Tibial nerve (tissue), 4 donors: ENCODE measurements around the gene POLK. TPM values are rescaled to one million over a fixed set of nuclear protein-coding genes. Genes with fewer than 3 reads are reported as not detected.
"Not testable (repeated sequence)": the region's sequence is repeated elsewhere in the genome, so short reads cannot be mapped to it uniquely, and the experiment has no call there.

ENCODE experiments used
- DNase-seq, 2 donors: peaks; one replicate each; pipeline ENCODE4 v3.0.0-alpha.2; 2019; ENCODE audit warnings: low spot score in 2 of 2
- H3K27ac ChIP-seq, 4 donors: fragments of 200-600 bp; sonication (generic) in 3 of 4; one replicate each; pipeline ENCODE4 v1.5.1; 2017 to 2019; ENCODE audit warnings: mild to moderate bottlenecking in 1 of 4
- H3K27me3 ChIP-seq, 2 donors: fragments of 200-600 bp; sonication (generic) in 1 of 2; one replicate each; pipeline versions ENCODE4 v1.5.1 to v1.6.0; 2017 to 2019
- H3K36me3 ChIP-seq, 3 donors: fragments of 200-600 bp; sonication (generic); one replicate each; pipeline ENCODE4 v1.5.1; 2018 to 2019
- H3K4me1 ChIP-seq, 4 donors: fragments of 200-600 bp; sonication (generic) in 3 of 4; one replicate each; pipeline ENCODE4 v1.5.1; 2017 to 2019
- H3K4me3 ChIP-seq, 4 donors: fragments of 200-600 bp; sonication (generic) in 3 of 4; one replicate each; pipeline ENCODE4 v1.5.1; 2017 to 2019; ENCODE audit warnings: mild to moderate bottlenecking in 1 of 4, moderate library complexity in 1 of 4
- H3K9me3 ChIP-seq, 4 donors: fragments of 200-600 bp; sonication (generic) in 3 of 4; one replicate each; pipeline ENCODE4 v1.5.1; 2017 to 2019
- CTCF ChIP-seq, 5 experiments: fragments of 200-600 bp in 3 of 5; fragments of 450-650 bp in 2 of 5; sonication (generic) in 3 of 5; IDR thresholded peaks; one replicate each; pipeline ENCODE4 v1.5.1; 2016 to 2019; ENCODE audit warnings: antibody characterized with exemption in 5 of 5, mild to moderate bottlenecking in 3 of 5, moderate library complexity in 2 of 5
- EP300 ChIP-seq, 2 donors: sonication (generic); formaldehyde crosslinking; IDR thresholded peaks; one replicate each; pipeline ENCODE4 v1.6.1; 2017; ENCODE audit warnings: antibody characterized with exemption in 2 of 2, mild to moderate bottlenecking in 1 of 2
- POLR2A ChIP-seq, 2 donors: fragments of 450-650 bp; IDR thresholded peaks; one replicate each; pipeline ENCODE4 v1.6.1; 2017; ENCODE audit warnings: antibody characterized with exemption in 2 of 2, mild to moderate bottlenecking in 2 of 2, moderate library complexity in 2 of 2
- WGBS, 2 donors: methylation state at CpG; one replicate each; pipeline ENCODE4 v1.1.5; 2018; 5-methylcytosine and 5-hydroxymethylcytosine counted together
- total RNA-seq, 4 donors: library from RNA; depleted of rRNA; stranded (reverse); fragments of >200 nt; gene quantifications; one replicate each; pipeline ENCODE4 v1.1.0, GENCODE V29; 2016

POLK gene
- total RNA-seq, 4 donors from 2014 or later = 48.6 to 58.8 (median 56.2) TPM

GRCh38 chr5:75603371-75603770, 91.7 kb downstream of the POLK start:
- H3K4me1 ChIP-seq = no peaks in the 10 kb centered on the region
- H3K9me3 ChIP-seq = no peaks in the 10 kb centered on the region
- no peak for DNase-seq
- TF ChIP-seq POLR2A (IDR thresholded peaks at IDR 0.05) (no peak), EP300 (IDR thresholded peaks at IDR 0.05) (no peak), CTCF (IDR thresholded peaks at IDR 0.05) (no peak)
- H3K36me3 ChIP-seq = peaks cover 0 to 45% (median 0%) of the 10 kb centered on the region in 3 donors
- H3K4me3 ChIP-seq = no peak overlapping the region
- no peaks in the 10 kb centered on the region for H3K27me3 ChIP-seq
- no peak overlapping the region for H3K27ac ChIP-seq

GRCh38 chr5:75603821-75604220, 92.1 kb downstream of the POLK start:
- H3K4me1 ChIP-seq = no peaks in the 10 kb centered on the region
- H3K4me3 ChIP-seq = no peak overlapping the region
- no peak for TF ChIP-seq EP300 (IDR thresholded peaks at IDR 0.05)
- no peak for TF ChIP-seq CTCF (IDR thresholded peaks at IDR 0.05)
- TF ChIP-seq POLR2A (IDR thresholded peaks at IDR 0.05) = no peak
- H3K27ac ChIP-seq = no peak overlapping the region
- DNase-seq = no peak
- peaks cover 0 to 42% (median 0%) of the 10 kb centered on the region in 3 donors for H3K36me3 ChIP-seq
- H3K27me3 ChIP-seq = no peaks in the 10 kb centered on the region
- 70 to 78% methylated on average over 2 of the region's 2 CpGs for WGBS, 2 donors
- no peaks in the 10 kb centered on the region for H3K9me3 ChIP-seq

- Histone ChIP-seq H3K36me3 (peaks cover 0 to 21% (median 0%) of the 10 kb centered on the region in 3 donors), H3K4me1 (peaks cover 0 to 15% (median 0%) of the 10 kb centered on the region in 4 donors)
- WGBS, 2 donors = 88 to 91% methylated on average over 5 of the region's 5 CpGs
- not testable (repeated sequence) for H3K9me3 ChIP-seq, DNase-seq, H3K4me3 ChIP-seq, H3K27me3 ChIP-seq, H3K27ac ChIP-seq
Measured at GRCh38 chr5:75607341-75607740, 95.7 kb downstream of the POLK start.

- WGBS, 2 donors = 91 to 95% methylated on average over 1 of the region's 1 CpG
- H3K36me3 ChIP-seq = peaks cover 0 to 9% (median 0%) of the 10 kb centered on the region in 3 donors
- peaks cover 0 to 16% (median 0%) of the 10 kb centered on the region in 4 donors for H3K4me1 ChIP-seq
- H3K27ac ChIP-seq = no peak overlapping the region
- H3K27me3 ChIP-seq = no peaks in the 10 kb centered on the region
- no peaks in the 10 kb centered on the region for H3K9me3 ChIP-seq
- TF ChIP-seq EP300 (IDR thresholded peaks at IDR 0.05) = no peak
- TF ChIP-seq POLR2A (IDR thresholded peaks at IDR 0.05) = no peak
- TF ChIP-seq CTCF (IDR thresholded peaks at IDR 0.05) = no peak
- no peak for DNase-seq
- H3K4me3 ChIP-seq = no peak overlapping the region
Measured at GRCh38 chr5:75608870-75609269, 97.2 kb downstream of the POLK start.

- H3K27ac ChIP-seq = no peak overlapping the region
- no peaks in the 10 kb centered on the region for H3K36me3 ChIP-seq
- no peaks in the 10 kb centered on the region for H3K9me3 ChIP-seq
- no peaks in the 10 kb centered on the region for H3K27me3 ChIP-seq
- no peak overlapping the region for H3K4me3 ChIP-seq
- 80 to 86% methylated on average over 5 of the region's 5 CpGs for WGBS, 2 donors
- peaks cover 0 to 16% (median 0%) of the 10 kb centered on the region in 4 donors for H3K4me1 ChIP-seq
- DNase-seq = no peak
- no peak for TF ChIP-seq CTCF (IDR thresholded peaks at IDR 0.05)
- no peak for TF ChIP-seq EP300 (IDR thresholded peaks at IDR 0.05)
- no peak for TF ChIP-seq POLR2A (IDR thresholded peaks at IDR 0.05)
Measured at GRCh38 chr5:75610201-75610600, 98.5 kb downstream of the POLK start.

GRCh38 chr5:75610859-75611310, 99.2 kb downstream of the POLK start:
- H3K9me3 ChIP-seq, H3K27me3 ChIP-seq, DNase-seq, H3K36me3 ChIP-seq: not testable (repeated sequence)
- H3K4me3 ChIP-seq = peak overlapping the region; percentile 43 to 66 (median 46)
- WGBS, 2 donors = 18 to 21% methylated on average over 11 of the region's 11 CpGs
- peaks cover 0 to 16% (median 0%) of the 10 kb centered on the region in 4 donors for H3K4me1 ChIP-seq
- peak overlapping the region in 3 of 4 donors; percentile 26 to 79 (median 70) for H3K27ac ChIP-seq
